GM10248 (cell line): Measurements from ENCODE around the gene ABCA13.

Experiments
- CTCF ChIA-PET: fragments of 300-600 bp; sonication (Branson Sonifier 250); formaldehyde crosslinking; extraction: SDS; loops from one replicate; lab custom pipeline; 2021; ENCODE audit warnings: antibody characterized with exemption; lab: Yijun Ruan, JAX
- POLR2A ChIA-PET: fragments of 350-650 bp; sonication (Branson Sonifier 250); formaldehyde crosslinking; extraction: SDS; loops from one replicate; lab custom pipeline; 2020; ENCODE audit warnings: antibody characterized with exemption; lab: Yijun Ruan, JAX
- DNase-seq: peaks from one replicate; pipeline ENCODE4 v3.0.0; 2012; ENCODE audit errors: extremely low spot score
- CTCF ChIP-seq: IDR thresholded peaks from 2 replicates; pipeline ENCODE4 v1.5.1; 2012; ENCODE audit warnings: mild to moderate bottlenecking, low read depth; ENCODE audit errors: extremely low read depth, missing control alignments, control extremely low read depth

The ABCA13 gene

GRCh38 chr7:48171202-48171601 is at the start of gene ABCA13:
Gene ABCA13 (plus strand): TSS chr7:48171458. CDS start chr7:48171484, 26 bp downstream.
- TF ChIP-seq CTCF = no peak
- ChIA-PET POLR2A (no interaction called here), CTCF (no interaction called here)
- DNase-seq = no peak

GRCh38 chr7:48126037-48126436 is 45.2 kb upstream of the ABCA13 start:
- ChIA-PET POLR2A (no interaction called here), CTCF (interaction anchor here (1.6 kb wide), 1 partner anchor 16 kb away, joined by 5 read pairs; no protein-coding TSS in a partner anchor)
- no peak for DNase-seq
- TF ChIP-seq CTCF = no peak

GRCh38 chr7:48130658-48131108 is 40.6 kb upstream of the ABCA13 start:
- CTCF ChIA-PET = interaction anchor here (1.1 to 1.9 kb wide), 2 partner anchors 20 to 186 kb away, joined by 3 to 7 read pairs; no protein-coding TSS in a partner anchor
- no peak for DNase-seq
- no peak for TF ChIP-seq CTCF
- POLR2A ChIA-PET = no interaction called here

GRCh38 chr7:48132792-48133191 is 38.5 kb upstream of the ABCA13 start:
- ChIA-PET POLR2A (no interaction called here), CTCF (interaction anchor here (2.4 kb wide), 1 partner anchor 22 kb away, joined by 7 read pairs; no protein-coding TSS in a partner anchor)
- no peak for TF ChIP-seq CTCF

GRCh38 chr7:48139459-48139858 is 31.8 kb upstream of the ABCA13 start:
- CTCF ChIA-PET = interaction anchor here (1.7 to 2.1 kb wide), 2 partner anchors 11 to 29 kb away, joined by 6 to 9 read pairs; no protein-coding TSS in a partner anchor
- POLR2A ChIA-PET = no interaction called here

More at GRCh38 chr7:48132792-48133191, 38.5 kb upstream of the ABCA13 start:
- DNase-seq = no peak

GRCh38 chr7:48140001-48140681 is 31.1 kb upstream of the ABCA13 start:
- POLR2A ChIA-PET = no interaction called here
- CTCF ChIA-PET = interaction anchor here (0.7 to 2.1 kb wide), 4 partner anchors 12 to 195 kb away, joined by 3 to 9 read pairs (median 5); no protein-coding TSS in a partner anchor
- DNase-seq = no peak
- no peak for TF ChIP-seq CTCF

More at GRCh38 chr7:48139459-48139858, 31.8 kb upstream of the ABCA13 start:
- no peak for TF ChIP-seq CTCF
- no peak for DNase-seq
